ENCODE data around the gene MRPS12.

GRCh38 chr19:38915329-38916321 lies 15.1 kb upstream of the MRPS12 start:
- TF ChIP-seq, protein P1, sequence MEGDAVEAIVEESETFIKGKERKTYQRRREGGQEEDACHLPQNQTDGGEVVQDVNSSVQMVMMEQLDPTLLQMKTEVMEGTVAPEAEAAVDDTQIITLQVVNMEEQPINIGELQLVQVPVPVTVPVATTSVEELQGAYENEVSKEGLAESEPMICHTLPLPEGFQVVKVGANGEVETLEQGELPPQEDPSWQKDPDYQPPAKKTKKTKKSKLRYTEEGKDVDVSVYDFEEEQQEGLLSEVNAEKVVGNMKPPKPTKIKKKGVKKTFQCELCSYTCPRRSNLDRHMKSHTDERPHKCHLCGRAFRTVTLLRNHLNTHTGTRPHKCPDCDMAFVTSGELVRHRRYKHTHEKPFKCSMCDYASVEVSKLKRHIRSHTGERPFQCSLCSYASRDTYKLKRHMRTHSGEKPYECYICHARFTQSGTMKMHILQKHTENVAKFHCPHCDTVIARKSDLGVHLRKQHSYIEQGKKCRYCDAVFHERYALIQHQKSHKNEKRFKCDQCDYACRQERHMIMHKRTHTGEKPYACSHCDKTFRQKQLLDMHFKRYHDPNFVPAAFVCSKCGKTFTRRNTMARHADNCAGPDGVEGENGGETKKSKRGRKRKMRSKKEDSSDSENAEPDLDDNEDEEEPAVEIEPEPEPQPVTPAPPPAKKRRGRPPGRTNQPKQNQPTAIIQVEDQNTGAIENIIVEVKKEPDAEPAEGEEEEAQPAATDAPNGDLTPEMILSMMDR (IDR thresholded peaks at IDR 0.05): no peak
- TF ChIP-seq POLR2A (IDR thresholded peaks at IDR 0.05; ENCODE audit: low read depth): no peak
